Measurements from ENCODE around the gene LTO1. TPM values are rescaled to one million over a fixed set of nuclear protein-coding genes. Genes with fewer than 3 reads are reported as not detected.
"Not testable (repeated sequence)": the region's sequence is repeated elsewhere in the genome, so short reads cannot be mapped to it uniquely, and the experiment has no call there.

LTO1 gene
- total RNA-seq, 1 experiment from 2014 or later, result 39.9 TPM

DNA sequence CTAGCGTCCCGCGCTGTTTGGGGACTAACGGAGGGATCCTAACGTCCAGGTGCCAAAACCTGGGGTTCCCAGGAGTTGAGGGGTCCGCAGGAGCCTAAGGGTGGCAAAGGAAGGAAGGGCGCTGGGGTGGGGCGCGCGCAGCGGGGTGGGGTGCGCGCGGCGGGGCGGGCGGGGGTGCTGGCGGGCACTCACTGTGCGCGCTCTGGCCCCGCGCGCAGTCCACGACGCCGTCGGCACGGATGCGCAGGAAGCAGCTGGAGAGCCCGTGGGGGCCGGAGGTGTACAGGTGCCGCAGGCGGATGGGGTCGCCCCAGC lies 28.3 kb upstream of the LTO1 start:
- DNase-seq (ENCODE audit: low read depth, low spot score), result no peak
- in situ Hi-C loops (cut with HindIII; ENCODE audit: low pct_unique_long_range_greater_than_20kb, low sequenced_read_pairs), result no loop called here

DNA sequence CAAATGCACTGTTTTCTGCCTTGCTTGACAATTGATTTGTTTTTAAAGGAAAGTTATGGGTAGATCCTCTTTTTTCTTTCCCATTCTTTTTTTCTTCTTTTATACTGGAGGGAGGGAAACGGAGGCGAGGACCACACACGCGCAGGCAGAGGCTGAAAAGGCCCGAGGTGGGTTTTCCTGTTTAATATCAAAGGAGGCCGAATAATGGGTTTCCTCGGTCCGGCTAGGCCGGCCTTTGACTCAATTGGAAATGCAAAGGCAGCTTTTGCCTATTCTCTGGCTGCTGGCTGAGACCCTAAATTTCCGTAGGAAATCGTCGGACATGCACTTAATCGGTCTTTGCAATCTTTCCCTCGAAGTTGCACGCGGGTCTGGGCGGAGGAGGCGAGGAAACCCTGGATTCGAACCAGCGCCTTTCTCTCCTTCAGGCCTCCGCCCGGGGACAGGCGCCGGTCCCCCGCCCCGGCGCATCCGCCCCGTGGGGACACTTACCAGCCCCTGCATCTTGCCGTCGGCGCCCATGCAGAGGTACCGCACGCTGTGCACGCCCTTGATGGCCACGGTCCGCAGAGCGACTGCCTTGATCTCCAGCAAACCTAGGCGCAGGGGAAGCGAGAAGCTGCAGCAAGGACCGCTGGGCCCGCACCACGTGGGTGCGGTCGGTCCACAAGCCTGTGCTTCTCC lies 27.8 kb upstream of the LTO1 start:
- in situ Hi-C loops (cut with HindIII; ENCODE audit: low pct_unique_long_range_greater_than_20kb, low sequenced_read_pairs), result no loop called here
- no peak for DNase-seq (ENCODE audit: low read depth, low spot score)

DNA sequence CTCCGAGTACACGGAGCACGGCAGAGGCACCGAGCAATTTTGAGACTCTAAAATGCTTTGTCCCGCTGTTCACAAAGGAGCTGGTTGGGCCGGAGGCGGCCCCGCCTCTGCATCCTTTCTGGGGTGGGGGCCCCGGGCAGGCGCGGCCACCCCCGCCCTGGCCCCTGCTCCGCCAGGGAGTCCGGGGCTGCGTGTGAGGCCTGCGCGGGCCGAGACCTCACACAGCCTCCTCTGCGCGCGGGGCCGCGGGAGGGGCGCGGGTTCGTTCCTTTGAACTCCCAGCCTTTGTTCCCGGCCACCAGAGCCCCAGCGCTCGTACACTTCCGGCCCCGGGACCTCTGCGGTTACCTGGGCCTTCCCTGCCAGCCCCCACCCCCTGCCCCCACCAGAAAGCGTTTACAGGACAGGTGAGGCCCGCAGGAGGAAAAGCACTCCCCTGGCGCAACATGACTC lies 27.1 kb upstream of the LTO1 start:
- no peak for DNase-seq (ENCODE audit: low read depth, low spot score)
- in situ Hi-C loops (cut with HindIII; ENCODE audit: low pct_unique_long_range_greater_than_20kb, low sequenced_read_pairs), result no loop called here

DNA sequence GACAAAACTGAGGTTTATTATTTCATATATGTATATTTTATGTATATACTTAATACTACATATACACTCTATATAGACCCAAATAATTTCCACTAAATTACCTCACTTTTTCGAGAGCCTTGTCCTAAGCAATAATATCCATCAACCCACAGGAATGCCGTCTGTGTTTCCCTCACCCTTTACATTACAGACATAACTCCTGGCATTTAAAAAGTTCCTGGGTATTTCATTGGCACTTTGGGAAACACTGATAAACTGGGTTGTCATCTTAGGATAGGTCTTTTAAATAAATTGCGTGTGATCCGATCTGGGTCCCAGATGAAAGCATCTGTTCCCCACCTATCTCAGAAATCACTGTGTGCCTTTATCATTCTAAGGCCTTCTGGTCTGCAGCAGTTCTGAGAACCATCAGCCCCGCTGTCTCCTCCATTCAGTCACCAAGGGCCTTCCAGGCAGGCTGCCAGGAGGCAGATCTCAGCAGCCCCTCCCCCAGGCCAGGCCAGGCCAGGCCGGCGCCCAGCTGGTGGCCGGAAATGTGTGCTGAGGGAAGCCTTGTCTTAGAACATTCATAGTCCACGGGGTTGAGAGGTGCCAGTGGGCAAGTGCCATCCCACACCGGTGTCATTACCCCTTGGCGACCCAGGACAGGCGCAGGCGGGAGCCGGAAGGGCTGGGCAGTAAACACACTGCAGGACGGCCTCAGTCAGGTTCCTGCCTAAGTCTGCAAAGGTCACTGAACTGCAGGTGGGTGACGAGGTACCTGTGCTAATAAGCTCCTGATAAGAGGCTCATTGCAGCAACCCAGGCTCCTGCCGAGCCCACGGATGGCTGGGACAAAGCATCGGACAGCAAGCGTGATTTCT lies 25.4 kb upstream of the LTO1 start:
- in situ Hi-C loops (cut with HindIII; ENCODE audit: low pct_unique_long_range_greater_than_20kb, low sequenced_read_pairs), result no loop called here
- DNase-seq (ENCODE audit: low read depth, low spot score), result peak; percentile 91

GRCh38 chr11:69699213-69699612 lies 24.1 kb upstream of the LTO1 start:
- DNase-seq (ENCODE audit: low read depth, low spot score), result no peak
- in situ Hi-C loops (cut with HindIII; ENCODE audit: low pct_unique_long_range_greater_than_20kb, low sequenced_read_pairs), result no loop called here

GRCh38 chr11:69698362-69698761 lies 23.2 kb upstream of the LTO1 start:
- in situ Hi-C loops (cut with HindIII; ENCODE audit: low pct_unique_long_range_greater_than_20kb, low sequenced_read_pairs), result no loop called here
- DNase-seq (ENCODE audit: low read depth, low spot score), result no peak

DNA sequence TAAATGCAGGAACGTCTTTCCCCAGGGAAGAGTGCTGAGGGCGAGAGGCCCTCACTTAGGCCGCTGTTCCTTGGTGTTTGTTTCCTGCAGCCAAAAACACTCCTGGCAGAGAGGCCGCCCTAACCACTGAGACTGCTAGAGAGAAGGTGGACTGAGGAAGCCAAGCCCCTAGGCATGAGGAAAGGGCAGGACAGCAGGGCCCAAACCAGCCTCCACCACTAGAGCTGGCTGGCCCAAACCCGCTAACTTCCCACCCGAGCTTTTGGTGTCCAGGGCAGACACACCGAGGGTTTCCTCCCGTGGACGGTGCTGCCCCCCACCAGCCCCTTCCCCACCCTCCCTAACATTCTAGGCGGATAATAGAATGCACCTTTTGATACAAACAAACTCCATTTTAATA lies 22.7 kb upstream of the LTO1 start:
- DNase-seq (ENCODE audit: low read depth, low spot score), result no peak
- in situ Hi-C loops (cut with HindIII; ENCODE audit: low pct_unique_long_range_greater_than_20kb, low sequenced_read_pairs), result no loop called here

DNA sequence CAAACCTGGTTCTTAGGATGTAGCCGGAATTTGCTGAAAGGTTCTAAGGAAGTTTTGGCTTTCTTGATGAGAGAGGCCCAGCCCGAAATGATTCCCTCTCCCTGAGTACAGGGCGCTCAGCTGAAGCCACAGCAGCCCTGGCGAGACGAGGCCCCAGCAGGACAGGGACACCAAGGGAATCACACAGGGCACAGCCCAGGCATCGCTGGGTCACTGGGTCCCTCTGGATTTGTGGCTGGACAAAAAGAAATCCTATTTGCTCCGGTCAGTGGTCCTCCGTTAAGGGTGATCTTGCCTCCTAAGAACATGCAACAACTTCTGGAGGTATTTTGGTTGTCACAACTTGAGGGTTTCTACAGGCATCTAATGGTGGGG lies 22.3 kb upstream of the LTO1 start:
- no peak for DNase-seq (ENCODE audit: low read depth, low spot score)
- in situ Hi-C loops (cut with HindIII; ENCODE audit: low pct_unique_long_range_greater_than_20kb, low sequenced_read_pairs), result no loop called here

DNA sequence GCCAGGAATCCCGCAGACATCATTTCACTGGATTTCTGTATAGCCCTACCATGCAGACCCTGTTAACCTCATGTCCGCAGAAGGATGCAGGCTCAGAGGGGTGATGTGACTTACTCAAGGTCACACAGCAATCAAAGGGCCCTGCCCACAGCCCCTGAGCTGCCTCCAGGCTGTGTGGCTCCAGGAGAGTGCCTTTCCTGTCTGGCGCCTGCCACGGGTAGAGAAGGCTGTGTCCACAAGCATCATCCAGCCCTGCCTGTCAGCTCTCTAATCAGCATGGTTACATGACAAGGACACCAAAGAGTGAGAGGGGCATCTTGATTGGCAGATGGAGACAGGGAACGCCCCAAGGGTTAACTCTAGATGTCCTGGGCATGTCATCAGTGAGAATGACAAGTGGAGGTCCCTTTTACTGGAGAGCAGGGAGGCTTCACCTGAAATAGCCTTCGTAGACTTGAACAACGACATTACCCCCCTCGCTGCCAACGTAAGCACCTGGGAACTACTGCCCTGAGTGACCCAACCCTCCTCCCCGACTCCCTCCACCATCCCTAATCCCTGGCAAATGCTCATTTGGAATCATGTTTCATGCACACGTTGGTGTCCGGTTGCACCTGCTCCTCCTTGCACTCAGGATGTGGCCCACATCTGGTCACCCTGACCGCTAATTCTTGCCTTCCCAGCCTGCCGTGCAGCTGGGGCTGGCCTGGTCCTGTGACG lies 21.8 kb upstream of the LTO1 start:
- in situ Hi-C loops (cut with HindIII; ENCODE audit: low pct_unique_long_range_greater_than_20kb, low sequenced_read_pairs), result no loop called here

GRCh38 chr11:69695995-69696394 lies 20.8 kb upstream of the LTO1 start:
- in situ Hi-C loops (cut with HindIII; ENCODE audit: low pct_unique_long_range_greater_than_20kb, low sequenced_read_pairs), result not testable (repeated sequence)

More for the DNA sequence above, 21.8 kb upstream of the LTO1 start:
- no peak for DNase-seq (ENCODE audit: low read depth, low spot score)

GRCh38 chr11:69695581-69695980 lies 20.4 kb upstream of the LTO1 start:
- DNase-seq (ENCODE audit: low read depth, low spot score), result no peak
- in situ Hi-C loops (cut with HindIII; ENCODE audit: low pct_unique_long_range_greater_than_20kb, low sequenced_read_pairs), result no loop called here

More at GRCh38 chr11:69695995-69696394, 20.8 kb upstream of the LTO1 start:
- not testable (repeated sequence) for DNase-seq (ENCODE audit: low read depth, low spot score)

GRCh38 chr11:69694781-69695180 lies 19.6 kb upstream of the LTO1 start:
- DNase-seq (ENCODE audit: low read depth, low spot score), result no peak
- in situ Hi-C loops (cut with HindIII; ENCODE audit: low pct_unique_long_range_greater_than_20kb, low sequenced_read_pairs), result no loop called here

GRCh38 chr11:69692422-69692821 lies 17.3 kb upstream of the LTO1 start:
- DNase-seq (ENCODE audit: low read depth, low spot score), result no peak
- in situ Hi-C loops (cut with HindIII; ENCODE audit: low pct_unique_long_range_greater_than_20kb, low sequenced_read_pairs), result no loop called here

DNA sequence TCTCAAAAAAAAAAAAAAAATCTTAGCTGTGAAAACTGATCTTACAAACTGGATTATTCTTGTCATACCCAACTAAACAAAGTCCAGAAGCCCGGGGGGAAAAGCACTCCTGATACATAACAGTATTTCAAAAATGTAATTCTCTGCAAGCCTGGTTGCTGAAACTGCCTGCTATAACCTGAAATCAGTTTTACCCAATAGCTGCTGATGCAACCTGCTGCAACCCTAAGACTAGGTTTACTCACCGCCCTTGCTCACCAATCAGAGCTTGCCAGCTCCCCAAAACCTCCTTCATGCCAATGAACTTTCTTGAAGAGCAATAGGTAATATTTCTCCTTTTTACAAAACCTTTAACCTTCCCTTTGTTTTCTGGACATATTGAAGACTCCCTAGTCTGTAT lies 16.3 kb upstream of the LTO1 start:
- no peak for DNase-seq (ENCODE audit: low read depth, low spot score)
- in situ Hi-C loops (cut with HindIII; ENCODE audit: low pct_unique_long_range_greater_than_20kb, low sequenced_read_pairs), result no loop called here

GRCh38 chr11:69689484-69690319 lies 14.5 kb upstream of the LTO1 start:
- in situ Hi-C loops (cut with HindIII; ENCODE audit: low pct_unique_long_range_greater_than_20kb, low sequenced_read_pairs), result no loop called here

DNA sequence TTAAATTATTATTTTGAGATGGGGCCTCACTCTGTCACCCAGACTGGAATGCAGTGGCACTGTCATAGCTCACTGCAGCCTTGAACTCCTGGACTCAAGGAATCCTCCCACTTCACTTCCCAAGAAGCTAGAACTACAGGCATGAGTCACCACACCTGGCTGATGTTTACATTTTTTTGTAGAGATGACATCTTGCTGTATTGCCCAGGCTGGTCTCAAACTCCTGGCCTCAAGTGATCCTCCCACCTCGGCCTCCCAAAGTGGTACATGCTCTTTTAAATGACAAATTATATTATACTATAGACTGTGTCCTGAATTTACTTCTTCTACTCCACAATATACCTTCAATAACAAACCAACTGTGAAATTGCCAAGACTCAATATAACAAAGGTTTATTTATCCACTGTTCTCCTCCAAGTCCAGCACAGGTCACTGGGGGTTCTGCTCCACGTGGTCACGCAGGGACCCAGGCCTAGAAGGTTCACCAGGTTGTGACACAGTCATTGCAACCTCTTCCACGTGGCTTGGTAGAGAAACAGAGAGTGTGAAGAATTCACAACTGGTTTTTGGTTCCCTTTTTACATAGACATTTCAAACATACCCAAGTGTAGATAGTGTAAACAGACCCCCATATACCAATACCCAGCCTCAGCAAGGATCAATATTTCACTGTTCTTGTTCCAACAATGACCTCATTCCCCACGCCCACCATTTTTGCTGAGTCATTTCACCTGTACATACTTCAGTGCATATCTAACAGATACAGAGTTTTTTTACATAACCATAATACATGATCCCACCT lies 13.0 kb upstream of the LTO1 start:
- DNase-seq (ENCODE audit: low read depth, low spot score); in situ Hi-C loops (cut with HindIII; ENCODE audit: low pct_unique_long_range_greater_than_20kb, low sequenced_read_pairs): not testable (repeated sequence)

More at GRCh38 chr11:69689484-69690319, 14.5 kb upstream of the LTO1 start:
- DNase-seq (ENCODE audit: low read depth, low spot score), result no peak

DNA sequence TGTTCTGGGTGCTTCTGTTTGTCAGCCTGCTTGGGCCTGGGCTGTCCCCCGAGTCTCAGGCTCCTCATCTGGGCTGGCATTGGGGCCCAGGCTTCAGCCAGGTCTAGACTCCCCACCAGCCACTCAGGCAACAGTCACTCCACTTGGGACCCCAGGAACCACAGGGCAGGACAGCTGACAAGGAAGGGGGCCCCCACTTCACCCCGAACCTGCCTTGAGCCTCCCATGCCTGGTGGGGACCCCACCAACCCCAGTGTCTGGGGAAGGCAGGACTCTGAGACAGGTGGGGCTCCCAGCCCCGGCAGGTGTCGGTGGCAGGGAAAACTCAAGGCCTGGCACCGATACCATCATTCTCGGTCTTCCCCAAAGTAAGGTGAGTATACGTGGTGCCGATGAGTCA lies 11.7 kb upstream of the LTO1 start:
- DNase-seq (ENCODE audit: low read depth, low spot score), result no peak
- in situ Hi-C loops (cut with HindIII; ENCODE audit: low pct_unique_long_range_greater_than_20kb, low sequenced_read_pairs), result no loop called here

All from SK-MEL-5 (cell line).